K562 (cell line): ENCODE measurements around the gene BCAS3. TPM values are rescaled to one million over a fixed set of nuclear protein-coding genes. Genes with fewer than 3 reads are reported as not detected.

ENCODE experiments used
- ATAC-seq: fragments of 200-7000 bp; cut with Tn5 transposase; 3 replicates; pipeline ENCODE4 v1.9.1; 2020; ENCODE audit warnings: moderate library complexity
- BruUV-seq: library from RNA; stranded (reverse); fragments of 400-500 nt; replicated peaks from 2 replicates; lab custom pipeline; 2021; lab: Mats Ljungman, UMichigan
- CTCF ChIA-PET: fragments of 300-600 bp; formaldehyde crosslinking; extraction: SDS; loops from one replicate; lab custom pipeline; 2021; ENCODE audit warnings: low intra/inter-chr PET ratio; lab: Yijun Ruan, JAX
- POLR2A ChIA-PET: fragments of 300-600, 350-650 bp; sonication (Branson Sonifier 250); formaldehyde crosslinking; extraction: SDS; loops from one replicate; lab custom pipeline; 2021; ENCODE audit warnings: antibody characterized with exemption, inconsistent platforms; lab: Yijun Ruan, JAX
- DNase-seq, 4 experiments: peaks; one replicate each; pipeline versions ENCODE4 v3.0.0 to v3.0.0-alpha.2; 2011 to 2018; ENCODE audit warnings: low spot score in 3 of 4, mixed read lengths in 3 of 4; ENCODE audit errors: extremely low read depth in 1 of 4
- FAIRE-seq: peaks from 2 replicates; lab custom pipeline; 2011; peaks lifted over from hg19 to GRCh38; lab: Jason Lieb, UNC
- H2AFZ ChIP-seq: 2 replicates; pipeline ENCODE4 v1.6.0; 2011; ENCODE audit warnings: low read depth, low read length, control low read depth, inconsistent platforms
- H3K27ac ChIP-seq: fragments of 200-600 bp; 3 replicates; pipeline ENCODE4 v1.8.0; 2011; ENCODE audit warnings: low read depth, mild to moderate bottlenecking, control low read depth, inconsistent platforms, low read length, moderate library complexity, mixed read lengths; ENCODE audit errors: extremely low read depth
- H3K27me3 ChIP-seq, 2 experiments: fragments of 300-600 bp in 1 of 2; 2 replicates in 1 of 2; 3 replicates in 1 of 2; pipeline versions ENCODE4 v1.6.0 to v1.8.0; 2011; ENCODE audit warnings: inconsistent platforms in 2 of 2, low read length in 2 of 2, mild to moderate bottlenecking in 1 of 2, mixed read lengths in 1 of 2, moderate library complexity in 1 of 2; ENCODE audit not compliant: control insufficient read depth in 2 of 2, insufficient read depth in 2 of 2
- H3K36me3 ChIP-seq: fragments of 300-600 bp; 3 replicates; pipeline ENCODE4 v1.8.0; 2011; ENCODE audit warnings: mild to moderate bottlenecking, low read length, inconsistent platforms; ENCODE audit not compliant: control insufficient read depth, insufficient read depth
- H3K4me1 ChIP-seq, 2 experiments: fragments of 200-600 bp in 1 of 2; replicated peaks in 1 of 2; 2 replicates in 1 of 2; 3 replicates in 1 of 2; pipeline versions ENCODE4 v1.5.1 to v1.8.0; 2011; ENCODE audit warnings: inconsistent platforms in 2 of 2, low read length in 2 of 2, mild to moderate bottlenecking in 1 of 2, mixed read lengths in 1 of 2, moderate library complexity in 1 of 2; ENCODE audit not compliant: control insufficient read depth in 2 of 2, insufficient read depth in 2 of 2
- H3K4me2 ChIP-seq: 2 replicates; pipeline ENCODE4 v1.6.1; 2011; ENCODE audit warnings: low read length, control low read depth, inconsistent platforms, mixed read lengths; ENCODE audit not compliant: insufficient read depth
- H3K4me3 ChIP-seq: fragments of 200-600 bp; sonication (generic), shearing (Covaris generic); 2 replicates; pipeline ENCODE4 v1.5.1; 2016; ENCODE audit warnings: control low read depth, inconsistent platforms
- H3K79me2 ChIP-seq: fragments of 200-600 bp; 3 replicates; pipeline ENCODE4 v1.8.0; 2011; ENCODE audit warnings: low read length, inconsistent platforms; ENCODE audit not compliant: control insufficient read depth, insufficient read depth
- H3K9ac ChIP-seq, 2 experiments: 2 replicates each; pipeline versions ENCODE4 v1.6.0 to v1.6.1; 2011; ENCODE audit warnings: low read depth in 2 of 2, low read length in 2 of 2, control low read depth in 1 of 2, inconsistent platforms in 1 of 2, mild to moderate bottlenecking in 1 of 2, mixed read lengths in 1 of 2; ENCODE audit not compliant: insufficient read depth in 1 of 2
- H3K9me1 ChIP-seq: one replicate; pipeline ENCODE4 v1.6.0; 2011; ENCODE audit warnings: inconsistent platforms, mild to moderate bottlenecking, low read length, moderate library complexity; ENCODE audit not compliant: control insufficient read depth, insufficient read depth
- H3K9me3 ChIP-seq: replicated peaks from 2 replicates; pipeline ENCODE4 v1.5.1; 2011; ENCODE audit warnings: low read depth, low read length, inconsistent platforms; ENCODE audit not compliant: control insufficient read depth, insufficient read depth
- H4K20me1 ChIP-seq: replicated peaks from 2 replicates; pipeline ENCODE4 v1.6.1; 2011; ENCODE audit warnings: low read length, inconsistent platforms, mixed read lengths; ENCODE audit not compliant: control insufficient read depth, insufficient read depth
- PATZ1 ChIP-seq: fragments of 250-450 bp; sonication (Bioruptor Pico); IDR thresholded peaks from 2 replicates; pipeline ENCODE4 v1.5.0; 2020; ENCODE audit warnings: mild to moderate bottlenecking, borderline replicate concordance
- ZBTB11 ChIP-seq, 3 experiments: fragments of 200-800 bp in 1 of 3; fragments of 250-450 bp in 1 of 3; fragments of 450-650 bp in 1 of 3; sonication (Bioruptor Pico) in 1 of 3; sonication (Bioruptor generic) in 1 of 3; formaldehyde crosslinking in 1 of 3; IDR thresholded peaks; 2 replicates each; pipeline versions ENCODE4 v1.6.1 to v1.8.0; 2016 to 2022; ENCODE audit warnings: mild to moderate bottlenecking in 2 of 3, missing genetic modification characterization in 2 of 3, missing compliant biosample characterization in 1 of 3, moderate library complexity in 1 of 3
- WGBS: fragments of 100-300 bp; shearing (Covaris generic); methylation state at CpG from one replicate; pipeline ENCODE4 v1.1.6; 2016; ENCODE audit warnings: low coverage, mixed read lengths; ENCODE audit not compliant: insufficient coverage; ENCODE audit errors: missing lambda C conversion rate; 5-methylcytosine and 5-hydroxymethylcytosine counted together
- in situ Hi-C: fragments of 300-500 bp; cut with MboI; formaldehyde crosslinking; loops from 4 replicates; pipeline ENCODE4 v1.15.0; 2018; ENCODE audit warnings: inconsistent platforms, mixed read lengths
- intact Hi-C: fragments of 100-400 bp; cut with micrococcal nuclease; formaldehyde crosslinking; loops from 2 replicates; pipeline ENCODE4 v1.14.2; 2022
- polyA plus RNA-seq, 8 experiments: library from polyadenylated mRNA; depleted of rRNA in 4 of 8; stranded (reverse) in 5 of 8; unstranded in 3 of 8; fragments of >200 nt; fragmentation: Nextera tagmentation in 2 of 8; fragmentation: Illumina TruSeq in 1 of 8; extraction: Ambion mirVana in 2 of 8; extraction: Trizol in 1 of 8; gene quantifications; 2 replicates each; pipeline versions ENCODE4 v1.2.1 to v1.2.3, GENCODE V29; 2011 to 2014; ENCODE audit warnings: inconsistent platforms in 1 of 8, missing spikeins in 1 of 8
- total RNA-seq, 7 experiments: library from RNA; depleted of rRNA in 6 of 7; stranded (reverse); fragments of >200 nt in 6 of 7; fragmentation: Illumina TruSeq in 2 of 7; extraction: Trizol in 2 of 7; gene quantifications; 2 replicates each; pipeline versions ENCODE4 v1.2.1 to v1.2.3, GENCODE V29; 2011 to 2021; ENCODE audit warnings: low replicate concordance in 1 of 7

BCAS3 gene
- total and polyA plus RNA-seq, 9 of the 15 experiments (the other 6 are each of a cell fraction or from before 2014, with no cell fraction given) = 1.9 to 5.5 (median 3.5) TPM

GRCh38 chr17:61400066-61400716 is 722.5 kb downstream of the BCAS3 start:
- no peak overlapping the region for H3K27ac ChIP-seq
- in situ Hi-C loops = no loop called here
- H3K4me1 ChIP-seq = peaks cover 0 to 10% of the 10 kb centered on the region in 2 experiments; a peak in 1 of 5 replicates
- no peak for ATAC-seq
- no TSS peak for BruUV-seq
- no peaks in the 10 kb centered on the region for H3K36me3 ChIP-seq
- no peak overlapping the region for H3K9ac ChIP-seq
- H3K4me3 ChIP-seq = no peak overlapping the region
- TF ChIP-seq ZBTB11 (CRISPR knock-in tag; IDR thresholded peaks at IDR 0.05) (peak in 1 of 3 experiments; percentile 71; a peak in 1 of 6 replicates), PATZ1 (CRISPR knock-in tag) (no peak)
- H4K20me1 ChIP-seq = no peaks in the 10 kb centered on the region
- H3K27me3 ChIP-seq = peaks cover 7 to 37% of the 10 kb centered on the region in 2 experiments; a peak in 3 of 5 replicates
- H3K9me1 ChIP-seq = no peaks in the 10 kb centered on the region
- H3K9me3 ChIP-seq = no peaks in the 10 kb centered on the region
- no peak for FAIRE-seq
- ChIA-PET CTCF (no interaction called here), POLR2A (no interaction called here)
- DNase-seq = no peak
- H3K79me2 ChIP-seq = no peaks in the 10 kb centered on the region
- 41% methylated on average over 34 of the region's 90 CpGs for whole genome bisulfite sequencing
- intact Hi-C loops = no loop called here
- H3K4me2 ChIP-seq = no peak overlapping the region
- H2AFZ ChIP-seq = no peak overlapping the region
